IMR-90 (cell line): ENCODE measurements around the gene CLDN10. TPM values are rescaled to one million over a fixed set of nuclear protein-coding genes. Genes with fewer than 3 reads are reported as not detected.
"Not testable (repeated sequence)": the region's sequence is repeated elsewhere in the genome, so short reads cannot be mapped to it uniquely, and the experiment has no call there.

ENCODE experiments used
- ATAC-seq: fragments of 200-7000 bp; cut with Tn5 transposase; 2 replicates; pipeline ENCODE4 v1.9.1; 2020; ENCODE audit warnings: low read depth, mild to moderate bottlenecking, moderate library complexity
- BruUV-seq: library from RNA; stranded (reverse); fragments of 400-500 nt; replicated peaks from 2 replicates; lab custom pipeline; 2021; lab: Mats Ljungman, UMichigan
- CTCF ChIA-PET: fragments of 300-600 bp; formaldehyde crosslinking; extraction: SDS; loops from one replicate; lab custom pipeline; 2021; ENCODE audit warnings: antibody characterized with exemption; lab: Yijun Ruan, JAX
- POLR2A ChIA-PET: fragments of 300-600 bp; sonication (Branson Sonifier 250); formaldehyde crosslinking; loops from one replicate; lab custom pipeline; 2022; ENCODE audit warnings: antibody characterized with exemption; ENCODE audit not compliant: unreplicated experiment; lab: Charles Lee
- DNase-seq: peaks from one replicate; pipeline ENCODE4 v3.0.0; 2013
- H2AFZ ChIP-seq: replicated peaks from 2 replicates; pipeline ENCODE3; 2013; ENCODE audit warnings: low read length, mild to moderate bottlenecking; ENCODE audit not compliant: poor library complexity
- H2AK5ac ChIP-seq: 2 replicates; pipeline ENCODE4 v1.6.1; 2013; ENCODE audit warnings: low read depth, low read length, inconsistent platforms
- H2AK9ac ChIP-seq: replicated peaks from 2 replicates; pipeline ENCODE3; 2013; ENCODE audit warnings: mild to moderate bottlenecking, low read depth, low read length, moderate library complexity; ENCODE audit not compliant: poor library complexity
- H2BK120ac ChIP-seq: 2 replicates; pipeline ENCODE4 v1.6.1; 2013; ENCODE audit warnings: low read depth, low read length, inconsistent platforms
- H2BK15ac ChIP-seq: 3 replicates; pipeline ENCODE4 v1.6.1; 2013; ENCODE audit warnings: low read depth, low read length, inconsistent platforms
- H2BK20ac ChIP-seq: 2 replicates; pipeline ENCODE4 v1.6.1; 2013; ENCODE audit warnings: low read depth, mild to moderate bottlenecking, inconsistent platforms, low read length, moderate library complexity
- H2BK5ac ChIP-seq: 2 replicates; pipeline ENCODE4 v1.6.1; 2013; ENCODE audit warnings: mild to moderate bottlenecking, low read depth, low read length, inconsistent platforms; ENCODE audit not compliant: poor library complexity, severe bottlenecking
- H3K14ac ChIP-seq: replicated peaks from 2 replicates; pipeline ENCODE4 v1.6.1; 2013; ENCODE audit warnings: low read depth, low read length, inconsistent platforms
- H3K18ac ChIP-seq: 2 replicates; pipeline ENCODE4 v1.6.1; 2013; ENCODE audit warnings: low read depth, low read length, control low read depth
- H3K23ac ChIP-seq: 2 replicates; pipeline ENCODE4 v1.6.1; 2013; ENCODE audit warnings: low read depth, low read length, inconsistent platforms
- H3K27ac ChIP-seq: 2 replicates; pipeline ENCODE4 v1.5.1; 2013; ENCODE audit warnings: mild to moderate bottlenecking, control low read depth, low read length; ENCODE audit not compliant: insufficient read depth
- H3K27me3 ChIP-seq: 2 replicates; pipeline ENCODE4 v1.6.1; 2013; ENCODE audit warnings: low read length; ENCODE audit not compliant: control insufficient read depth, insufficient read depth
- H3K36me3 ChIP-seq: 2 replicates; pipeline ENCODE4 v1.6.1; 2013; ENCODE audit warnings: low read length, mixed read lengths; ENCODE audit not compliant: control insufficient read depth, insufficient read depth
- H3K4ac ChIP-seq: 2 replicates; pipeline ENCODE4 v1.6.1; 2013; ENCODE audit warnings: low read depth, low read length, inconsistent platforms
- H3K4me1 ChIP-seq: 2 replicates; pipeline ENCODE4 v1.6.1; 2013; ENCODE audit warnings: low read length, mixed read lengths; ENCODE audit not compliant: control insufficient read depth, insufficient read depth
- H3K4me2 ChIP-seq: 2 replicates; pipeline ENCODE4 v1.6.1; 2013; ENCODE audit warnings: low read depth, mild to moderate bottlenecking, control low read depth, low read length, moderate library complexity
- H3K4me3 ChIP-seq: 2 replicates; pipeline ENCODE4 v1.5.1; 2013; ENCODE audit warnings: low read depth, mild to moderate bottlenecking, control low read depth, low read length, moderate library complexity; ENCODE audit not compliant: insufficient read depth
- H3K56ac ChIP-seq: 2 replicates; pipeline ENCODE4 v1.6.1; 2013; ENCODE audit warnings: low read length, inconsistent platforms; ENCODE audit not compliant: insufficient read depth; ENCODE audit errors: extremely low read depth
- H3K79me1 ChIP-seq, 2 experiments: 2 replicates each; pipeline ENCODE4 v1.6.1; 2013; ENCODE audit warnings: low read length in 2 of 2, inconsistent platforms in 1 of 2, low read depth in 1 of 2
- H3K9ac ChIP-seq: 2 replicates; pipeline ENCODE4 v1.6.1; 2013; ENCODE audit warnings: low read depth, low read length, control low read depth
- H3K9me1 ChIP-seq: 2 replicates; pipeline ENCODE4 v1.6.1; 2013; ENCODE audit warnings: low read length, inconsistent platforms; ENCODE audit not compliant: insufficient read depth
- H3K9me3 ChIP-seq: 2 replicates; pipeline ENCODE4 v1.6.1; 2013; ENCODE audit warnings: low read length; ENCODE audit not compliant: control insufficient read depth, insufficient read depth
- H4K20me1 ChIP-seq: 2 replicates; pipeline ENCODE4 v1.6.1; 2013; ENCODE audit warnings: low read length, inconsistent platforms; ENCODE audit not compliant: insufficient read depth
- H4K5ac ChIP-seq: 2 replicates; pipeline ENCODE4 v1.6.1; 2013; ENCODE audit warnings: mild to moderate bottlenecking, low read depth, low read length, control low read depth
- H4K8ac ChIP-seq, 2 experiments: 2 replicates each; pipeline ENCODE4 v1.6.1; 2013; ENCODE audit warnings: low read depth in 2 of 2, low read length in 2 of 2, control low read depth in 1 of 2, inconsistent platforms in 1 of 2
- H4K91ac ChIP-seq: 2 replicates; pipeline ENCODE4 v1.6.1; 2013; ENCODE audit warnings: low read depth, low read length, inconsistent platforms; ENCODE audit not compliant: insufficient read depth
- WGBS, 2 experiments: methylation state at CpG; one replicate each; pipeline versions ENCODE4 v1.1.5 to v1.1.7; 2013; ENCODE audit warnings: missing lambda C conversion rate in 2 of 2; ENCODE audit not compliant: insufficient read length in 1 of 2; ENCODE audit errors: extremely low coverage in 2 of 2; 5-methylcytosine and 5-hydroxymethylcytosine counted together
- dilution Hi-C: fragments of 300-500 bp; cut with HindIII; formaldehyde crosslinking; loops from one replicate; pipeline ENCODE4 v1.14.3; 2018; ENCODE audit warnings: low sequenced_read_pairs; ENCODE audit not compliant: unreplicated experiment
- in situ Hi-C: fragments of 300-500 bp; cut with MboI; formaldehyde crosslinking; loops from 3 replicates; pipeline ENCODE4 v1.14.3; 2019; ENCODE audit warnings: low sequenced_read_pairs, inconsistent platforms, mixed read lengths
- intact Hi-C: fragments of 100-400 bp; cut with micrococcal nuclease; formaldehyde crosslinking; loops from 2 replicates; pipeline ENCODE4 v1.10.0; 2022
- polyA plus RNA-seq, 3 experiments: library from polyadenylated mRNA; depleted of rRNA; stranded (reverse); fragments of >200 nt; gene quantifications; 2 replicates each; pipeline ENCODE4 v1.2.3, GENCODE V29; 2012; ENCODE audit warnings: low replicate concordance in 1 of 3
- total RNA-seq: library from RNA; depleted of rRNA; stranded (reverse); fragments of >200 nt; gene quantifications from 2 replicates; pipeline ENCODE4 v1.2.3, GENCODE V29; 2012

Gene CLDN10
- total and polyA plus RNA-seq, 2 of the 4 experiments (the other 2 are of a cell fraction) = not detected

GRCh38 chr13:95565758-95566157 lies 13.2 kb downstream of the CLDN10 start:
- H3K9me3 ChIP-seq, in situ Hi-C loops, dilution Hi-C loops: not testable (repeated sequence)

More at GRCh38 chr13:95565758-95566157, 13.2 kb downstream of the CLDN10 start:
- WGBS, 2 experiments = no CpG with 5 or more reads among the region's 1 CpG
- H2AK5ac ChIP-seq, H2AK9ac ChIP-seq, BruUV-seq, POLR2A ChIA-PET, H3K23ac ChIP-seq, H3K56ac ChIP-seq, DNase-seq, H2BK5ac ChIP-seq, H3K79me1 ChIP-seq, H2BK120ac ChIP-seq, H2AFZ ChIP-seq, CTCF ChIA-PET, H4K8ac ChIP-seq, H3K4me1 ChIP-seq, H3K14ac ChIP-seq, H3K27ac ChIP-seq, H3K27me3 ChIP-seq, H3K9ac ChIP-seq, intact Hi-C loops, H4K5ac ChIP-seq, H4K91ac ChIP-seq, H2BK15ac ChIP-seq, H3K4ac ChIP-seq, H3K9me1 ChIP-seq, H3K18ac ChIP-seq, H3K4me3 ChIP-seq, H4K20me1 ChIP-seq, ATAC-seq, H3K4me2 ChIP-seq, H2BK20ac ChIP-seq, H3K36me3 ChIP-seq: not testable (repeated sequence)
